DMS114 treated with DMSO at 0.1 percent for 48 hours (cell line): ENCODE measurements around the gene CXCL14.

Source experiments
- DNase-seq: peaks from one replicate; lab custom pipeline; 2025; ENCODE audit not compliant: unreplicated experiment; lab: John Stamatoyannopoulos, UW

Gene CXCL14

DNA sequence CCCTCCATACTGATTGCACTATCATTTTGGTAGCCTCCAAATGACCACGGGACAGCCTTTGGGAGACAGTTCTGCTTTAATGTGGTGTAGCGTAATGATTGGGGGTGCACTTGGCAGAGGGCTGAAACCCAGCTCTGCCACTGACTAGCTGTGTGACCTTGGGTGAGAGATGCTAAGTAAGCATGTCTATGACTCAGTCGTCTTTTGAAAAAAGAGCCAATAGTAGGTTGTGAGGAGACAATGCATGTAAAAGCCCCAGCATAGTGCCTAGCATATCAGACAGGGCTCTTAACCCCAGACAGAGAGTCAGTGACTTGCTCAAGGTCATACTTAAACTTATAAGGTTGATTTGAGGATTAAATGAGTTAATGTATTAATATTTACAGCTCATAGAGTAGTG is 18.0 kb upstream of the CXCL14 start:
- no peak for DNase-seq

DNA sequence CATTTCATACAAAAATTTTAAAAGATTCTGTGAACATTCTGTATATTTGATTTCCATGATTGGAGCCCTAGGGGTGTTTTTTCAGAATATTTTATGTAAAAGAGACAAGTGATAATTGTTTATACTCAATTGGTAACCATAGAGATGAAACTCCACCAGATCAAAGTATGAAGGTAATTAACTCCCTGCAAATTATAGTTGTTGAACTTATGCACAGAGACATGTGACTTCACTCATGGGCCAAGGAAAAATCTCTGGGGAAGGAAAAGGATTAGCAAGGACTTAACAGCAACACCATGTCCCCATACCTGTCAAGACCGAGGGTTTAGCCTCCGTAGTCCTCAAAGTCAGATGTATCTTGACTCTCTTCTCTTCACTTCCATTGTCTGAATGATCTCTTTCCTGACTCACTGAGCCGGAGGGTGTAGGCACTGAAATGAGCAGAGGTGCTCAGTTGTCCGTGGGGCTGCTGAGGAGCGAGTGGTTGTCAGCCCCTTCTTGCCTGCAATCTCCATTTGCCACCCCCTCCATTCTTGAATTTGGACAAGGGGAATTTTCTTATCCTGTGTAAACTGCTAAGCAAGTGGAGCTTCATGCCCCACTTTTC is 17.5 kb upstream of the CXCL14 start:
- DNase-seq, result no peak

DNA sequence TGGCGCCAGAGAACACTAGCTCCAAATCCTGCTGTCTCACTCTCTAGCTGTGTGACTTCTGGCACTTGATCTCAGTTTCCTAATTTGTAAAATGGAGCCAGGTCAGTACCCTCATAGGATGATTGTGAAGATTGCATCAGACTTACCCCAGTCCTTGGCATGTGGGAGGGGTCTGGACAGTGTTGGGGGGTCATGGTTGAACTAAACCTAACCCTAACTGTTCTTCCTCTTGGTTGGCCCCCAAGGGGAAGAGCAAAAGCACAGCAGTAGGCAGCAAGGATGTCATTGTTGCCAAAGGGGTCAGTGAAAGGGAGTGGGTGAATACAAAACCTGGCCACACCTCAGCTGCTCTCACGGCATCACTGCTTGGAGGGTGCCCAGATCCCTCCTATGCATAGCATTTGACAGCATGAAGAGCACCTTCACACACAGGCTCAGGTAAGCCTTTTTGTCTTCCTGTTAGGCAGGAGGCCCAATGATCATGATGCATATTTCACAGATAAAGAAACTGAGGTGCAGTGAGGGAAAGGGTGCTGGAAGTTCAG is 15.7 kb upstream of the CXCL14 start:
- no peak for DNase-seq

DNA sequence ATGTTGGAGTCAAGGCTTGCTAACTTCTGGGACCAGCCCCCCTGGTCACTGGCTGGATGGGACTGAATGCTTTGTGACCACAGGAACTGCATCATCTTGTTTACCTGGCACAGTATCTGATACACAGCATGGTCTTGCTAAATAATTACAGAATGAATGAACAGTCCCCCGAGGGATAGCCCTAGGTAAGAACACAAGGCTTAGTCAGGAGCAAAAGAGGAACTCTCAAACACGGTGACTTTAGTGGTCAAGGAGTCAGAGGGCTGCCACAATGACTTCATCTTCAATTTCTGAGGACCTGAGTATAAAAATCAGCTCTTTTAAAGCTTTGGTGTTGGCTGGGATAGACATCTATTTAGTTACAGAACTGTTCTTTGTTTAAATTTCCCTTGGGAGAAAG is 15.1 kb upstream of the CXCL14 start:
- DNase-seq, result no peak

DNA sequence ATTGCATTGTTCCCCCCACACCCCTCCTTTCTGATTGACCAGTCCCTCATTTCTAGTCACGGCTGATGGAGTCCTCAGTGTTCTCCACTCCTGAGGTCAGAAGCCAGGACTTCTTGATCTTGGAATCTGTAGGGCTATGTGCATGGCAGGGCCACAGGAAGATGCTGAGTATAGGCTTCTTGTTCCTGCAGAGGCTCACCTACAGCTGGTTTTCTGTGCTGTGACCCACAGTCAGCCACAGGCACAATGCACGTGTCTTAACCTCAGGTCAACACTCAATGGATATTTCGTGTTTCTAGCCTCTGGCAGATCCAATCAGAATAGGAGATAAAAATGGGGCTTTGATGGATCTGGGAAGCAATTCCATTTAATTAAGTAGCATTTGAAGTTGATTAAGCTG is 14.3 kb upstream of the CXCL14 start:
- no peak for DNase-seq

DNA sequence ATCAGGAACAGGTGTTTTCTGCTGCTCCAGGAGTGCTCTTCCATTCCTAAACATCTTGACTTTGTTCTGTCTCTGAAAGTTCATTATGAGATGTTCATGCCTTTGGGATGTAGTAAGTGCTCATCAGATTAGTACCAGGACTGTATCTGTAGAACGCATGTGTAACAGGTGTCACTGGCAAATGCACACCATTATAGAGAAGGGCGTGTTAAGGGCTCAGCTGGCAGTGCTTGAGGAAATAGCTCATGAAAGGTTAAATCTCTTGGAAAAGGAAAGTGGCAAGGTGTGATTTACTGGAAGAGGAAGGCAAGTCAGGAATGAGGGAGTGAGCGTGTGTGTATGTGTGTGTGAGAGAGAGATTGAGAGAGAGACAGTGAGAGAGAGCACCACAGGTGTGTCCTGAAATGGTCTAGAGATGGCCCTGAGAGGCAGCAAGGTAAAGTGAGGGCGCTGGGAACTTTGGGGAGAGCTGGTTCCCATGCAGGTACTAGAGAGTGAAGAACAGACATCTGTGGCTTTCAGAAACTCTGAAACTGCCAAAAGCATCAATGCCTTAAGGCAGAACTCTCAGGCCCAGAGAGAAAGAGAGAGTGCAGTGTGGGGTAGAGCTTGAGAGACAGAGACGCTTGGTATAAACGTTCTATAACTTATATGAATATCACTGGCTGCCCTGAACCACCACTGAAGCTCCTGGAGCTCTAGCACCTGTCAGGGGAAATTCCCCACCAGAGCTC is 13.7 kb upstream of the CXCL14 start:
- DNase-seq, result no peak

DNA sequence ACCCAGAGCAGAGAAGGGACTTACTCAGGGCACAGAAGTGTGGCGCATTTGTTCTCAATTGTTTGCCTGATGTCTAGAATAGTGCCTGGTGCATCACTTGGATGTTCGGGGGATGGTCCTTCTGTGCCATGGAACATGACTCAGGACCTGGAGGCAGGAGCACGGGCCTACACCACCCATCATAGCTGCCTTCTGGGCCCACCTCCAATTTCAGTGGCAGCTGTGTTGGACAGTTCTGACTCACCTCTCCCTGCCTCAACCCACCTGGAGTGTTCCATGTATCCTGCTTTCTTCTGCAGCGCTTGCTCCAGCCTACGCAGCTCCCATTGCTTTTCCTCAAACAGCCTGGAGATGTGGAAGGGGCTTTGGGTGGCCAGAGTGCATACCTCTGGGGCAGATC is 12.5 kb upstream of the CXCL14 start:
- DNase-seq, result no peak

DNA sequence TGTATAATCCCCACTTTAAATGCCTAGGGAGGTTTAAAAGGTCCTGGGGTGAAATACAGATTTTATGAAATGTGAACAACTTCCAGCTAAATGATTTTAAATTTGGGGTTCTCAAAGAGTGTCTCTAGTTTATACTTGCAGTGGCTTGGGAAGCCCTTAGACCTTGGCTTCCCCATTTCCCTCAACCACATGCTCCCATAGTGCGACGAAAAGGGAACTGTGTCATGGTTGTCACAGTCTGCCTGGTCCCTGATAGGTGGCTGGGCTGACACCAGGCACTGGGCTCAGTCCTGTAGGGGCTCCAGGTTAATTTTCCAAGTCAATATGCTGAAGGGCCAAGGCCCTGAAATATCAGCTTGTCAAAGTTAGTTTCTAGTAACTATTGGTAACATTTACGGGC is 10.4 kb upstream of the CXCL14 start:
- no peak for DNase-seq

DNA sequence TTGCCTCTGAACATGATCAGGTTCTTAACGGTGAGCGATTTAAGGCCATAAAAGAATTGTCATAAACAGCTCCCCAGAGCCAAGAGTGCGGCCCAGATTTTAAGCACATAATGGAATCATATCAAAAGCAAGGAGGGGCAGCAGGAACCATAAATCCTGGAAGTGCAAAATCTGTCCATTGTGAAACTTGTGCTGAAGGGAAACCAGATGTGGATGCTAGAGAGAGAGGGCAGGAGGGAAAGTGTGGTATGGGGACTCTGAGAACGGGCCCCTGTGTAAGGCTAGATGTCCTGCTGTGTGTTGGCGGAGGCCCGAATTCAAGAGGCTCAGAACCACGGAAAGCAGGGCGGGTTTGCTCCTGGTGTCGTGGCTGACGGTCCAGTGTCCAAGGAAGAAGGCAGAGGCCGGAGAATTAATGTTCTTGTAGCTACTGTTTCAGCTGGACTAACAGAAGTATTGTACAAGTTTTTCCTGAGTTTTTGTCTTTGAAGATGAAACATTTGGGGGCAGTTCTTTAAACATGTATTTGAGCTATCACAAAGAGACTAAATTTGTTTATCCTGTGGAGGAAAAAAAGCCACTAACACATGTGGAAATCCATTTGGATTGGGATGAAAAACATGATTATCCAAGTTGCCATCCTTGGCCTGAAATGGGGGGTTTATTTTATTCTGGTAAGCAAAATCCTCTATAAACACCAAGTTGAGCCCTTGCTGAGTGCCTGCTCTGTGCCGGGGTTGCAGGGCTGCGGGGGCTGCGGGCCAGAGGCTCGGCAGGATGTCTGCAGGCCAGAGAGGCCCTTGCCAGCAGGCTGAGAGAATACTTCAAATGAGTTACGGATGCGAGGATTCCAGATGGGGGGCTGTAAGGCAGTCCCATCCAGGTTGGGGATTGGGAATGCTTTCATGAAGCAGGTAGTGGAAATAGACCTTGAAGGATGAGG is 9.2 kb upstream of the CXCL14 start:
- no peak for DNase-seq

DNA sequence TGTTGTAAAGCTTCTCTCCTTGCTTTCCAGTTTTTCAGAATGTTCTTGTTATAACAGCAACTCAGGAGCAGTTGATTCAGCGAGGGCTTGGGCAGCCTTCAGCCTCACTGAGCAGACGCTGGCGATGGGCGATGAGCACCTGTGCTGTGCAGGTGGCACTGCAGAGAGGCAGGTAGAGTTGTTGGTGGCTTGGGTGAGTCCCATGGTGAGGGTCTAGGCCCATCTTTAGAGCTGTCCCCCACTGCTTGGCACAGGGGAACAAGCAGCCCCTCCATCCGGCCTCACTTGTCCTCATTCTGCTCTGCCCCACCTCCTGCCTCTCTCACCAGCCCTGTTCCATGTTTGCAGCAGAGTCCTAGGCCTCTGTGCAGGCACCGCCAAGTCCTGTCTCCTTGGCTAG is 6.1 kb upstream of the CXCL14 start:
- no peak for DNase-seq

DNA sequence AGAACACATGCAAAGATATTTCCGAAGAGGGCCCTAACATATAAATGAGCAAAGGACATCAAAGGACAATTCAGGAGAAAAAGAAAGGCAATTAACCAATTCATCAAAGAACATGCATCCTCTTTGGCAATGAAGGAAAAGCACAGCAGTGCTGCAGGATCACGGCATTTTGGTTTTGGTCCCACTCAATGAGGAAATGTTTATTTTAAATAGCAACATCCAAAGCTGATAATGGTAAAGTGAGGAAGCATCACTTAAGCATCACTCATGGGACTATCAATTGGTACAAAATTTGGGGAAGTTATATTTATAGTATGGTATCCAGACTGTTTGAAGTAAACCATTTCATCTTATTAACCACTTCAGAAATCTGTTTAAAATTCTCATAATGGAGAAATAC is 5.5 kb upstream of the CXCL14 start:
- no peak for DNase-seq

DNA sequence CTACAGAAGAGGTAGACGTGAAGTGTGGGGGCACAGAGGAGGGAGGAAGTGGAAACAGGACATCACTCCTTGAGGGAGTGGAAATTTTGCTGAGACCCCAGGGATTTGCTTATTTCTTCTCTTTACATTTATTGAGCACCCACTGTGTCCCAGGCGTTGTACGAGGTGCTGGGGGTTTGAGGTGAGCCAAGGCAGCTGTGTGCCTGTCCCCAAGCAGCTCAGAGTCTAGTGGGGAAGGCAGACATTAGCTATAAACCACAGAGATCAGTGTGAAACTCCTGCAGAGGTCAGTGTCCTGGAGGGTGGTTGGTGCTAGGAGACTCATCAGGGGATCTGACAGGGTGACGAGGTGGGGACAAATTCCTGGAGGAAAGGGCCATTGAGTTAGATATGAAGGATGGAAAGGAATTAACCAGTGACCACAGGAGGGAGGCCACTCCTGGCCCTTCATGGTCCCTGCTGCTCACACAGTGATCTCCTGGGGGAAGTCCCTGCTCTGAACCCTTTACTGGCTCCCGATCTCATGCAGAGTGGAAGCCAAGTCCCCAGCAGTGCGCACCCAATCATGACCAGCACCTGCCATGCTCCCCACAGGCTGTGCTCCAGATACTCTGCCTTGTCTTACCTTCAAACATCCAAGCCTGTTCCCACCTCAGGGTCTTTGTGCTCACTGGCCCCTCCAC is 3.4 kb upstream of the CXCL14 start:
- DNase-seq, result no peak

DNA sequence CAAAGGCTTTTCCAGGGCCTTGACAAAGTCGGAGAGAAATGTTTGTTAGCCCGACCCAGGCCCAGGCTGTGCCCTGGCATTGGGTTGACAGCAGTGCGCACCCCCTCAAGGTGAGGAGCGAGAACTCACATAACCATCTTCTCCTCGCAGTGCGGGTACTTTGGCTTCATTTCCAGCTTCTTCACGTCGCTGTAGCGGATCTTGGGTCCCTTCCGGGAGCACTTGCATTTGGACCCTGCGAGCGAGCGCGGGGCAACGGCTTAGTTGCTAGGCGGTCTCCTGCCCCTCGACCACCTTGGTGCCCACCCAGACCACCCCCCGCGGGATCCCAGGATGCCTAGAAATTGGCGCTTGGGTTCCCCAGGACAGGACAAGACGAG is 496 bp downstream of the CXCL14 start:
- DNase-seq, result no peak

DNA sequence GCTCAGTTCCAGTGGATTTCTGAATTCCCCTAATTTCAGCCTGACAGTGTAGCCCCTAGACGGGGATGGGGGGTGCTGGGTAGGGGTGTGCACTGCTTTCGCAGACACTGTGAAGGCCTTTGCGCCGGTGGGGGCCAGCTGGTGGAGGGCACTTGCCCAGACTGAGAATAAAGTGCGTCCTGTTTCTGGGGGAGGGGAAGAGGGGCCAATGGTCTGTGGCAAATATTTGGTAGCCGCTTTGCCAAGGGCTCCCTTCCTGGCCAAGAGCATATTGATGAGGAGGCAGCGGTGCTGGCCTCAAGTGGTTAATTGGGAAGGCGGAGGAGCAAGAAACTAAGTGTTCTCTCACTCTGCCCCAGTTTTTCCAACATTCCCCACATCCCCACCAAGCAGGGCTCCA is 1.4 kb downstream of the CXCL14 start:
- no peak for DNase-seq

DNA sequence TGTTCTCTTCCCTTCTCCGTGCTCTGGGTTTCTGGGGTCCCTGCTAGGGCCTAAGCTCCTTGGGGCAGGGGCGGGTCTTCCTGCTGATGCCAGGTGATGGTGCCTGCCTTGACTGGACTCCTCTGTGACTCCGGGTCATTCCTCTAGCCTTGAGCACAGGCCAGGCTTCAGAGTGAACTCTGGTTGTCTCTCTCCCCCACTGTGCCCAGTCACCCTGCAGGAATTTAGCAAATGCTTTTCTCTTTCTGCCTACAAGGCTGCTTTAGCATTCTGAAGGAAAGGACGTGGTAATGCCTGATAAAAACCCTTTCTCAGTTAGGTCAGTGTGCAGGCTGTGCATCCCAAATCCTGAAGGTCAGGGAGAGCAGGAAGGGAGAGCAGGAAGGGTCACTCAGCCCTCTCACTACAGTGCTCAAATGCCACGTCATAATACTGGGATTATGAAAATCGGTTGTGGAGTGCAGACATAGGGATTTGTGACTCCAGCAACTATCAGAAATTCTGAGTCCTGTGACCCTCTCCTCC is 2.7 kb downstream of the CXCL14 start:
- DNase-seq, result no peak

DNA sequence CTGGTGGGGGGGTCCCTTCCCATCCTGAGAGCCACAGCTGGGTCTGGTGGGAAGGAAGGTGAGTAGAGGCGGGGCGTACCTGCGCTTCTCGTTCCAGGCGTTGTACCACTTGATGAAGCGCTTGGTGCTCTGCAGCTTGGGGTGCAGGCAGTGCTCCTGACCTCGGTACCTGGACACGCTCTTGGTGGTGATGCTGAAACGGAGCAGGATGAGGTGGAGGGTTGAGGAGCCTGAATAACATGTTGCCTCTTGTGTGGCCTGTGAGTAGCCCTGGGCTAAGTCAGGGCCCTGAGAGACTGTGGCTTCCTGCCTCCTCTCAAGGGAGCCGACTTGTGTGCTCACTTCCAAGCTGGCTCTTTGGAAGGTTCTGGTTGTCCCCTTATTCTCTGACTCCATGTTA is 4.3 kb downstream of the CXCL14 start:
- no peak for DNase-seq

DNA sequence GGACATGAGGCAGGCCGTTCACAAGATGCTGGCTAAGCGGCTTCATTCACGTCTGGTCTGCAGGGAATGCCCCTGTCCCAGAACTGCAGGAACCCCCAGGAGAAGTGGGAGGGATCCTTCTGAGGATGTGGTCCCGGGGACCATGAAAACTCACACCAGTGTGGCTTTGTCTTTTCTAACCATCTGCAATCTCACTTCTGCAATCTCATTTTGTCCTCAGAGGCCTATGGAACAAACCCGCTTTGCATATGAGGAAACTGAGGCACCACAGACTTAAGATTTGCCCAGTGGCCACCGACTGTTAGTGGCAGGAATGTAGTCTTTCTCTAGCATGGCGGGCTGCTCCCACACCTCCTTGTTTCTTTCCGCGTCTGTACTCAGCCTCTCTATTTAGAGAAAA is 6.9 kb downstream of the CXCL14 start:
- DNase-seq, result no peak

DNA sequence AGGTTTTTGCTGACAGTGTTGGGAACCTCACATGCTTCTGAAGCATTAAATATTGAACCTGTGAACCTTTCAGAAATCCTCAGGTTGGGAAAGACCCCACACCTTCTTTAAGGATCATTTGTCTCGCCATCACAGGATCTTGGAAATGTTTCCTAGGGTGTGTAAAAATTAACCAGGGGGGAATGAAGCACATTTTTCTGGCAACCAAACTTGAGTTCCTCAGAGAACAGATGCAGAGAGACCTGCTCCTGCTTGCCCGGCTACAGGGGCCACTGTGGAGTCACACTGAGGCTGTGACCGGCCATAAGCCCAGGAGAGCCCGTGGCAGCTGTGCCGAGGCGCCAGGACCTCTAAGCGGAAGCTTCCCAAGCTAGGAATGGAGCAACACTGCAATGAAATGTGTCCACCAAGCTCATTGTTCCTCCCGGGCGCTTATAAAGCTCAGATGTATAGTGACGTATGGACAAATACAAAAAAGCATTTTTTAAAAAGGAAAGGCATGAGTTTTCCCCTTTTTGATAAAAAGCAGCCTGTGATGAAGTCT is 7.7 kb downstream of the CXCL14 start:
- DNase-seq, result no peak

DNA sequence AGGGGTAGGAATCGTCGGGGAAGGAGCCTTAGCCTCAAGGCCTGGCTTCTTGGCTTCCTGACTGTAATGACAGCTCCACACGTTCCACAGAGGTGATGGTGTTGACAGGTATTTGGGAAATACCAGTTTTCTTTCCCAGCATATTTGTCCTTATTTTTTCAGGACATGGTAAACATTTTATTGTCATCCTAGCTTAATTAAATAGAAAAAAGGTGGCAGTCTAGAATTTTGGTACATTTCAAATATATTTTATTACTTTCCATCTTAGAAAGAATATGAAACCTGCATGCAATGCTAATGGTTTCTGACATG is 8.4 kb downstream of the CXCL14 start:
- DNase-seq, result no peak

DNA sequence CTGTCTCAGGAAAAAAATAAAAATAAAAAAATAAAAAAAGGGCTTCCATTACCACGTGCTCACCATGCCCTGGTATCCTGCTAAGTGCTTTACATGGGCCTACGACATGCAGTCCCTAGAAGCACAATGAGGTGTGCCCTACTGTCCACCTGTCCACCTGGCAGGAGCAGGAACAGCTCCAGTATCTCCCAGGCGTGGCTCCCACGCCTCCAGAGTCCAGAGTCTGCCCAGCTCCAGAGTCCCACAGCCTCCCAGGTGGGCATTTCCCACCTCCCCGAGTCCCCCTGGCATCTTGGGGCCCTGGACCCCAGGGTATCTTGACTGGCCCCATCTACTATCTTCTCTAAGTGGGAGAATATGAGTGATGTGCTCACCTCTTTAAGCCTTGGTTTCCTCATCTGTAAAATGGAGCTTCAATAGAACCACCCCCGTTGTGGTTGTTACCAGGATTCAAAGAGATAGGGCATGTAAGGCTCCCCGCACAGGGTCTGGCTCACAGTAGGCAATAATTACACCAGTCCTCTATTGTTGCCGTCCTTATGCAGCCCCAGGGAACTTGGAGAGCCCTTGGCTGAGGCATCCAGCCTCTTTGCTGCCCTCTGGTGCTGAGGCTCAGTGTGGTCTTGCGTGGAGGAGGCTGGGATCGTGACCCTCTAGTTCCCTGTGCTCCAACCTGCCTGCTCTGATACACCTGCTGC is 8.9 kb downstream of the CXCL14 start:
- DNase-seq, result no peak
